Measurements from ENCODE around the gene KIF25. TPM values are rescaled to one million over a fixed set of nuclear protein-coding genes. Genes with fewer than 3 reads are reported as not detected.

The KIF25 gene
- total RNA-seq, 1 donor from 2014 or later = not detected

DNA sequence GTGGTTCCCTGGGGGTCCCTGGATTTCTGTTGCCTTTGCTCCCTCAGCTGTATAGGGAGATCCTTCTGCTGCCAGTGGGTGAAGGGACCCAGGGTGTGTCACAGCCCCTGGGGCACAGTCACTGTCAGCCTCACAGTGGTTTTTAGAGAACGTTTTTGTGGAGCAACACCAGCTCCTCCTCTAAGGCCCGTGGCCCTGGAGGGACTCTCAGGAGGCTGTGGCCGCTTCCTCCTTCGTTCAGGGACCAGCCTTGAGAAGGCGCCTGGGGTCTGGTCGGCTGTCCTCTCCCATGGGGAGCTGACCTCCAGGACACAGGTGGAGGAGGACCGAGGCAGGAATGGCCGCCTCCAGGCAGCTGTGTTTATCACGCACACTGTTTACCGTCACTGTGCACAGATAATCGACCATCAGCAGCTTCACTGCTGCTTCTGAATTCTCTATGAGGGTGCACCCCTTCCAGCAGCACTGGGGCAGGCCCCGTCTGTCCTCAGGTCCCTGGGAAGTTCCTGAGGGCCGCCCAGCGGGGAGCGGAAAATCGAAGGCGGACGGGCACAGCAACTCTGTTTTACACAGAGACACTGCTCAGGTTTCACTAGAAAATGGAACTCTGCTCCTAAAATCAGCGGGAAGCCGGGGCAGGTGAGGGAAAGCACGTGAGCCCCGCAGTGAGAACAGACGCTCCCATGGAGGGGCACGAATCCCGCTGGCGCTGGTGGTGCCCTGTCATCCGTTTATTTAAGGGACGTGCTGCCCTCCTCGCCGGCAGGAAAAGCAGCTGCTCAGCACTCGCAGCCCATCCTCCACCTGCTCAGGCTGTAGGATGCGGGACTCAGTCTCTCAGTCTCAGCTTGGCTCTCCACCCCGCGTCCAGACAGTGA, 92.0 kb downstream of the KIF25 start:
- Histone ChIP-seq H3K27me3 (no peaks in the 10 kb centered on the region), H3K4me1 (no peaks in the 10 kb centered on the region), H3K9me3 (no peaks in the 10 kb centered on the region), H3K4me3 (no peak overlapping the region), H3K27ac (no peak overlapping the region), H3K36me3 (no peaks in the 10 kb centered on the region)
- intact Hi-C loops (cut with DNase I) = no loop called here
- no peak for DNase-seq (ENCODE audit: extremely low spot score in 2 of 2)
- TF ChIP-seq, protein P1, sequence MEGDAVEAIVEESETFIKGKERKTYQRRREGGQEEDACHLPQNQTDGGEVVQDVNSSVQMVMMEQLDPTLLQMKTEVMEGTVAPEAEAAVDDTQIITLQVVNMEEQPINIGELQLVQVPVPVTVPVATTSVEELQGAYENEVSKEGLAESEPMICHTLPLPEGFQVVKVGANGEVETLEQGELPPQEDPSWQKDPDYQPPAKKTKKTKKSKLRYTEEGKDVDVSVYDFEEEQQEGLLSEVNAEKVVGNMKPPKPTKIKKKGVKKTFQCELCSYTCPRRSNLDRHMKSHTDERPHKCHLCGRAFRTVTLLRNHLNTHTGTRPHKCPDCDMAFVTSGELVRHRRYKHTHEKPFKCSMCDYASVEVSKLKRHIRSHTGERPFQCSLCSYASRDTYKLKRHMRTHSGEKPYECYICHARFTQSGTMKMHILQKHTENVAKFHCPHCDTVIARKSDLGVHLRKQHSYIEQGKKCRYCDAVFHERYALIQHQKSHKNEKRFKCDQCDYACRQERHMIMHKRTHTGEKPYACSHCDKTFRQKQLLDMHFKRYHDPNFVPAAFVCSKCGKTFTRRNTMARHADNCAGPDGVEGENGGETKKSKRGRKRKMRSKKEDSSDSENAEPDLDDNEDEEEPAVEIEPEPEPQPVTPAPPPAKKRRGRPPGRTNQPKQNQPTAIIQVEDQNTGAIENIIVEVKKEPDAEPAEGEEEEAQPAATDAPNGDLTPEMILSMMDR (IDR thresholded peaks at IDR 0.05) = no peak
- no peak for TF ChIP-seq POLR2A (IDR thresholded peaks at IDR 0.05)
- TF ChIP-seq POLR2AphosphoS5 (IDR thresholded peaks at IDR 0.05; ENCODE audit: insufficient read depth in 1 of 2, low read depth in 1 of 2) = no peak

DNA sequence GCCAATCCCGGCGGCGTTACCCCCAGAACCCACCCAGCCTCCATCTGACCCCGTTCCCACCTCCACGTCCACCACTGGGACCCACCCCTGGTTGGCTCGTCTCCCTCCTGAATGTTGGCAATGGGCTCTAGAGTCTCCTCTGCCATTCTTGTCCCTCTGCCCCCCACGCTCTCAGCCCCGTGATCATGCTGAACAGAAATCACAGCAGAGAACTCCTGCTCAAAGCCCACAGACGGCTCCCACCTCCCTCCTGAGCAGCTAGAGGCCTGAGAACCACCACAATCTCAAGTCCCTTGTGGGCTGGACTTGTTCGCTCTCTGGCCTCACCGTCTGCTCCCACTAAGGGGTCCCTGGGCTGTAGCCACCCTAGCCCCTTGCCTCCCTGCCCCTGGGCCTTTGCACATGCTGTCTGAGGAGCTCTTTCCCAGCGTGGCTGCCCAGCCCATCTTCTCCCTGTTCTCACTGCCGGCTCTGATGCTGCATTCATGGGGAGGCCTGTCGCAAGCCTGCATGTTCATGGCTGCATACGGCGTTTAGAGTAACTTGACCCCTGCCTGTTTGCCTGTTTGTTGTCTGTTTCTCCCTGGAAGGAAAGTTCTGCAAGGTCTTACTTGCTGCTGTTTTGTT, 92.7 kb downstream of the KIF25 start:
- Histone ChIP-seq H3K4me1 (no peaks in the 10 kb centered on the region), H3K36me3 (no peaks in the 10 kb centered on the region), H3K27ac (no peak overlapping the region), H3K4me3 (no peak overlapping the region), H3K9me3 (no peaks in the 10 kb centered on the region), H3K27me3 (no peaks in the 10 kb centered on the region)
- DNase-seq (ENCODE audit: extremely low spot score in 2 of 2) = no peak
- no peak for TF ChIP-seq POLR2AphosphoS5 (IDR thresholded peaks at IDR 0.05; ENCODE audit: insufficient read depth in 1 of 2, low read depth in 1 of 2)
- TF ChIP-seq POLR2A (IDR thresholded peaks at IDR 0.05) = no peak
- TF ChIP-seq, protein P1 (IDR thresholded peaks at IDR 0.05) = no peak
- intact Hi-C loops (cut with DNase I) = no loop called here

DNA sequence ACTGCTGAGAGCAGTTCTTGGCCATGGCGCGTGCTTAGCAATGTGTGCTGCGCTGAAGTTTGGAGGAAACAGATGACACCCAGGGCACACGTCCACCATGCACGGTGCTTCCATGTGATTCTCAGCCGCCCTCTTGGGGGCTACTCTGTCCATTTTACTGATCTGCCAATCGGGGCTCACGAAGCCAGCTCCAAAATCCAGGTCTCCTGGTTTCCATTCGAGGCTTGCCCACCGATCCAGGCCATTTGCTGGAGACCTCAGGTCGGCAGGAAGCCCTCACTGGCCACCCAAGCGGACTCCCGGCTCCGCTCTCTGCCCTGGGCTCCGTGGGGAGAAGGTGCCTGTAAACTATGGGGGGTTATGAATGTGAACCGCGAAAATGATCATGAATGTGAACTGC, 93.2 kb downstream of the KIF25 start:
- no peaks in the 10 kb centered on the region for H3K4me1 ChIP-seq
- no peaks in the 10 kb centered on the region for H3K36me3 ChIP-seq
- DNase-seq (ENCODE audit: extremely low spot score in 2 of 2) = no peak
- intact Hi-C loops (cut with DNase I) = no loop called here
- TF ChIP-seq, protein P1 (IDR thresholded peaks at IDR 0.05) = no peak
- no peak for TF ChIP-seq POLR2AphosphoS5 (IDR thresholded peaks at IDR 0.05; ENCODE audit: insufficient read depth in 1 of 2, low read depth in 1 of 2)
- TF ChIP-seq POLR2A (IDR thresholded peaks at IDR 0.05) = no peak
- no peak overlapping the region for H3K27ac ChIP-seq
- no peaks in the 10 kb centered on the region for H3K9me3 ChIP-seq
- H3K4me3 ChIP-seq = no peak overlapping the region
- no peaks in the 10 kb centered on the region for H3K27me3 ChIP-seq

DNA sequence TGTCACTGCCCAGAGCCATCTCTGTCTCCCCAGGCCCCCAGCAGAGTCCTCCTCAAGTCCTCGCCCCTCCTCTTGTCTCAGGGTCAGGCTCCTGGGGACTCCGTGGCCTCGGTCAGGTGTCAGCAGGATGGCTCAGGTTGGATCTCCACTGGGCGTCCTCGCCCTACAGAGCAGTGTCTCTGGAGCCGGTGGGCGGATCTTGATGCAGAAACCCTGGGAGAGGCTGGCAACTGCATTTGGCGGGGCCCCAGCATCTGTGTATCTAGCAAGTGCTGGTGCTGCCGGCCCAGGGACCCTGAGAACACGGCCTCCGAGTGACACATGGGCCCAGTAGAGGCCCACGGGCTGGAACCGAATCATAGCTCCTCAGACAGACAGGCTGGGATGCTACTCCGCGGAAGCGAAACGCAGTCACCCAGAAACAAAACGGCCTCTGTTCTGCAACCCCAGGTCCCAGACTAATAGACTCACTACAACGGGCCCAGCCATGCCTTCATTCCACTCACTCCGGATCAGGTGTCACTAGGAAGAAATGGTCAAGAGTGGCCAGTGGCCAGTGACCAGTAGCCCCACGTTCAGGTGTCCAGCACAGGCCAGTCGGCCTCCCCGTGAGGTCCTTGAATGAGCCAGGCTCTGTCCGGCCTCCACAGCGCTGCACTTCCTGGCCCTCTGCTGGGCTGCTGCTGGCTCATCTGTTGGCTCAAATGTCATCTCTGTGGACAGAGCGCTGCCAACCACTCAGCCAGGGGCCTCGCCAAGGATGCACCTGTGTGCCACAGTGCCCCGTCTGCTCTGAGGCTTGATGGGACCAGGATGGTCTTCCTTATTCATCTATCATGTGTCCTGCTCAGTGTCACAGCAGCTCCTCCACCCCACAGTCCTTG, 94.2 kb downstream of the KIF25 start:
- TF ChIP-seq POLR2AphosphoS5 (IDR thresholded peaks at IDR 0.05; ENCODE audit: insufficient read depth in 1 of 2, low read depth in 1 of 2) (no peak), POLR2A (IDR thresholded peaks at IDR 0.05) (no peak)
- TF ChIP-seq, protein P1 (IDR thresholded peaks at IDR 0.05) = no peak
- intact Hi-C loops (cut with DNase I) = no loop called here
- H3K27ac ChIP-seq = no peak overlapping the region

More for the DNA sequence above, 94.2 kb downstream of the KIF25 start:
- Histone ChIP-seq H3K9me3 (no peaks in the 10 kb centered on the region), H3K36me3 (no peaks in the 10 kb centered on the region), H3K4me3 (no peak overlapping the region), H3K4me1 (no peaks in the 10 kb centered on the region), H3K27me3 (no peaks in the 10 kb centered on the region)
- no peak for DNase-seq (ENCODE audit: extremely low spot score in 2 of 2)

Data from vagina (tissue), 2 donors.